22Rv1 (cell line): Measurements from ENCODE around the gene ECM2.

Source experiments
- H3K27ac ChIP-seq: fragments of 450-650 bp; 2 replicates; pipeline ENCODE4 v1.5.1; 2017
- CTCF ChIP-seq: fragments of 450-650 bp; IDR thresholded peaks from 2 replicates; pipeline ENCODE4 v1.5.1; 2017; ENCODE audit warnings: mild to moderate bottlenecking
- ZFX ChIP-seq: fragments of 450-650 bp; IDR thresholded peaks from 2 replicates; pipeline ENCODE4 v1.6.1; 2017; ENCODE audit warnings: antibody characterized with exemption, borderline replicate concordance

Gene ECM2

GRCh38 chr9:92463387-92463786, 72.4 kb downstream of the ECM2 start:
- no peak overlapping the region for H3K27ac ChIP-seq
- TF ChIP-seq CTCF = no peak
- no peak for TF ChIP-seq ZFX

- H3K27ac ChIP-seq = no peak overlapping the region
- no peak for TF ChIP-seq ZFX
- no peak for TF ChIP-seq CTCF
Observed at GRCh38 chr9:92457576-92457975, 78.2 kb downstream of the ECM2 start.

- H3K27ac ChIP-seq = no peak overlapping the region
- TF ChIP-seq ZFX (no peak), CTCF (peak; percentile 46)
Observed at GRCh38 chr9:92455217-92455616, 80.6 kb downstream of the ECM2 start.

- TF ChIP-seq CTCF = no peak
- no peak overlapping the region for H3K27ac ChIP-seq
Observed at GRCh38 chr9:92446536-92446935, 89.3 kb downstream of the ECM2 start.
